AG09309 (cell line): ENCODE data around the gene MAP4K5.
"Not testable (repeated sequence)": the region's sequence is repeated elsewhere in the genome, so short reads cannot be mapped to it uniquely, and the experiment has no call there.

Experiments
- DNase-seq: peaks from one replicate; pipeline ENCODE4 v3.0.0-alpha.2; 2010; ENCODE audit warnings: low read depth
- H3K4me3 ChIP-seq: 2 replicates; pipeline ENCODE4 v1.5.1; 2011; ENCODE audit warnings: mild to moderate bottlenecking, low read depth, low read length, moderate library complexity; ENCODE audit not compliant: control insufficient read depth
- CTCF ChIP-seq: IDR thresholded peaks from 2 replicates; pipeline ENCODE4 v1.5.1; 2011; ENCODE audit warnings: mild to moderate bottlenecking, low read depth, low read length, inconsistent platforms; ENCODE audit not compliant: insufficient read depth, control insufficient read depth; ENCODE audit errors: missing control alignments

The MAP4K5 gene

GRCh38 chr14:50544911-50545310, 12.5 kb upstream of the MAP4K5 start:
- TF ChIP-seq CTCF: no peak
- no peak for DNase-seq
- H3K4me3 ChIP-seq: no peak overlapping the region

- DNase-seq: no peak
- TF ChIP-seq CTCF: peak; percentile 58
- H3K4me3 ChIP-seq: no peak overlapping the region
Measured at GRCh38 chr14:50542941-50543418, 10.6 kb upstream of the MAP4K5 start.

GRCh38 chr14:50541159-50541567, 8.8 kb upstream of the MAP4K5 start:
- no peak for TF ChIP-seq CTCF
- no peak for DNase-seq
- H3K4me3 ChIP-seq: no peak overlapping the region

- no peak overlapping the region for H3K4me3 ChIP-seq
- TF ChIP-seq CTCF: no peak
- no peak for DNase-seq
Measured at GRCh38 chr14:50539051-50539450, 6.7 kb upstream of the MAP4K5 start.

DNA sequence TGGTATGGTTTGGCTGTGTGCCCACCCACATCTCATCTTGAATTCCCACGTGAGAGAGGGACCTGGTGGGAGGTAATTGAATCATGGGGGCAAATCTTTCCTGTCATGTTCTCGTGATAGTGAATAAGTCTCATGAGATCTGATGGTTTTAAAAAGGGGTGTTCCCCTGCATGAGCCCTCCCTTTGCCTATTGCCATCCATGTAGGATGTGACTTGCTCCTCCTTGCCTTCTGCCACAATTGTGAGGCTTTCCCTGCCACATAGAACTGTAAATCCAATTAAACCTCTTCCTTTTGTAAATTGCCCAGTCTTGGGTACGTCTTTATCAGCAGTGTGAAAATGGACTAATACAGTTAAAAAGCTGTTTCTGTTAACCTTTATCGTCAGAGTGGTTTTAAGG, 5.7 kb upstream of the MAP4K5 start:
- DNase-seq, H3K4me3 ChIP-seq: not testable (repeated sequence)

DNA sequence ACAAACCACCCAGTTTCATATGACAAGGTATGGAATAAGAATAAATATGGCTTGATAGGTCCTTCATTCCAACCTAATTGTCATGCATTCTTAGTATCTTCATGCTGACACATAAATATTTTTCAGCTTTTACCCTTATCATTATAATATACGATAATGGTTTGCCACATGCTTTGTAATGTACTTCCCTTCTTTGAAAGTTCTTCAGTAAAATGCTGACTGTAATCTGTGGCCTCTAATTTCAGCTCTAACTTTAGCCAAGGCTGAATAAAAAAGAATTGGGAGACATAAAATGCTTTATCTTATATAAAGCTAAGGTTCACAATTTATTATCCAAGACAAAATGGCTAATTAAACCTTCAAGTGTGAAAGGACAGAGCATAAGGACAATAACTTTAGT, 2.6 kb upstream of the MAP4K5 start:
- TF ChIP-seq CTCF: no peak
- no peak for DNase-seq
- H3K4me3 ChIP-seq: no peak overlapping the region

DNA sequence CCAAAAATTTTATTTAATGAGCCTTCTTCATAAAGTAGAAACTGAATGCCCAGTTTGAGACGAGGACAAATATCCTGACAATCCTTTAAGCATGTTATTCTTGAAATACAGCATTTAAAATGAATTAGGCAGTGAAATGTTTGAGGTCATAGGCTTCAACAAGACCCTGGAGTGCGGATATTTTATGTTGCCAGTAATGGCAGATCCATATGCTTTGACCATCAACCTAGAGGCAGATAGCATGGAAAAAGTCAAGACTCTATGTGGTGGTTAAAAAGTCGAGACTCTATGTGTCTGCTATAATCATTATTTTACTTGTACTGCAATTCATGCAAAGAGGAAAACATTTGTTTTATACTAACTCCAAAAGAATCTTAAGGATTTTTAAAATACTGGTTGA, 2.0 kb upstream of the MAP4K5 start:
- DNase-seq: no peak
- H3K4me3 ChIP-seq: no peak overlapping the region
- no peak for TF ChIP-seq CTCF
